Stomach smooth muscle (tissue), 2 donors: Measurements from ENCODE around the gene FNDC8.

ENCODE experiments used
- H3K27ac ChIP-seq: one replicate; pipeline ENCODE4 v1.7.0; 2013; ENCODE audit warnings: mild to moderate bottlenecking, low read length, inconsistent platforms
- H3K27me3 ChIP-seq, 2 donors: one replicate each; pipeline ENCODE4 v1.7.0; 2013; ENCODE audit warnings: low read length in 2 of 2; ENCODE audit not compliant: insufficient read depth in 2 of 2, control insufficient read depth in 1 of 2
- H3K36me3 ChIP-seq, 2 donors: one replicate each; pipeline ENCODE4 v1.7.0; 2013; ENCODE audit warnings: low read length in 2 of 2; ENCODE audit not compliant: control insufficient read depth in 2 of 2, insufficient read depth in 2 of 2
- H3K4me1 ChIP-seq: one replicate; pipeline ENCODE4 v1.7.0; 2013; ENCODE audit warnings: low read length; ENCODE audit not compliant: control insufficient read depth, insufficient read depth
- H3K4me3 ChIP-seq, 2 donors: one replicate each; pipeline ENCODE4 v1.7.0; 2013; ENCODE audit warnings: low read length in 2 of 2
- H3K9ac ChIP-seq, 2 donors: one replicate each; pipeline ENCODE4 v1.7.0; 2013; ENCODE audit warnings: low read length in 2 of 2, mild to moderate bottlenecking in 1 of 2
- H3K9me3 ChIP-seq, 2 donors: one replicate each; pipeline ENCODE4 v1.7.0; 2013; ENCODE audit warnings: low read length in 2 of 2; ENCODE audit not compliant: control insufficient read depth in 2 of 2
- donor health status: healthy.
- donor health status: Pancreatic carcinoma.

The FNDC8 gene

GRCh38 chr17:35127751-35128514 lies 6.5 kb downstream of the FNDC8 start:
- H3K4me1 ChIP-seq, result peaks cover 10% of the 10 kb centered on the region

GRCh38 chr17:35129154-35129972 lies 7.9 kb downstream of the FNDC8 start:
- Histone ChIP-seq H3K4me3 (no peak overlapping the region), H3K9me3 (no peaks in the 10 kb centered on the region), H3K36me3 (peaks cover 18 to 30% of the 10 kb centered on the region in 2 donors), H3K27me3 (no peaks in the 10 kb centered on the region), H3K4me1 (peaks cover 10% of the 10 kb centered on the region), H3K9ac (no peak overlapping the region), H3K27ac (no peak overlapping the region)

More at GRCh38 chr17:35127751-35128514, 6.5 kb downstream of the FNDC8 start:
- no peak overlapping the region for H3K4me3 ChIP-seq
- no peak overlapping the region for H3K9ac ChIP-seq
- H3K27ac ChIP-seq, result no peak overlapping the region
- peaks cover 7 to 16% of the 10 kb centered on the region in 2 donors for H3K36me3 ChIP-seq
- no peaks in the 10 kb centered on the region for H3K9me3 ChIP-seq
- H3K27me3 ChIP-seq, result no peaks in the 10 kb centered on the region

GRCh38 chr17:35129973-35130351 lies 8.5 kb downstream of the FNDC8 start:
- no peak overlapping the region for H3K4me3 ChIP-seq
- no peaks in the 10 kb centered on the region for H3K9me3 ChIP-seq
- no peaks in the 10 kb centered on the region for H3K27me3 ChIP-seq
- H3K36me3 ChIP-seq, result peaks cover 21 to 35% of the 10 kb centered on the region in 2 donors
- peaks cover 10% of the 10 kb centered on the region for H3K4me1 ChIP-seq
- no peak overlapping the region for H3K27ac ChIP-seq
- no peak overlapping the region for H3K9ac ChIP-seq

- Histone ChIP-seq H3K9me3 (no peaks in the 10 kb centered on the region), H3K4me1 (peaks cover 10% of the 10 kb centered on the region), H3K27me3 (no peaks in the 10 kb centered on the region), H3K4me3 (no peak overlapping the region), H3K27ac (no peak overlapping the region), H3K9ac (no peak overlapping the region), H3K36me3 (peaks cover 25 to 39% of the 10 kb centered on the region in 2 donors)
These were observed 9.0 kb downstream of the FNDC8 start for GRCh38 chr17:35130392-35130791.

GRCh38 chr17:35132099-35132498 lies 10.7 kb downstream of the FNDC8 start:
- peaks cover 35 to 51% of the 10 kb centered on the region in 2 donors for H3K36me3 ChIP-seq
- peaks cover 10% of the 10 kb centered on the region for H3K4me1 ChIP-seq
- no peak overlapping the region for H3K4me3 ChIP-seq
- no peaks in the 10 kb centered on the region for H3K27me3 ChIP-seq
- H3K27ac ChIP-seq, result no peak overlapping the region
- no peak overlapping the region for H3K9ac ChIP-seq
- H3K9me3 ChIP-seq, result no peaks in the 10 kb centered on the region

GRCh38 chr17:35132816-35133550 lies 11.6 kb downstream of the FNDC8 start:
- no peak overlapping the region for H3K9ac ChIP-seq
- no peak overlapping the region for H3K27ac ChIP-seq
- H3K36me3 ChIP-seq, result peaks cover 42 to 59% of the 10 kb centered on the region in 2 donors
- no peak overlapping the region for H3K4me3 ChIP-seq
- no peaks in the 10 kb centered on the region for H3K9me3 ChIP-seq
- H3K27me3 ChIP-seq, result no peaks in the 10 kb centered on the region
- peaks cover 6% of the 10 kb centered on the region for H3K4me1 ChIP-seq

- Histone ChIP-seq H3K27ac (no peak overlapping the region), H3K9ac (no peak overlapping the region), H3K9me3 (no peaks in the 10 kb centered on the region), H3K4me3 (no peak overlapping the region), H3K27me3 (no peaks in the 10 kb centered on the region), H3K36me3 (peaks cover 47 to 70% of the 10 kb centered on the region in 2 donors), H3K4me1 (no peaks in the 10 kb centered on the region)
These were observed 13.9 kb downstream of the FNDC8 start for GRCh38 chr17:35135322-35135721.

GRCh38 chr17:35138218-35138617 lies 16.8 kb downstream of the FNDC8 start:
- H3K9ac ChIP-seq, result no peak overlapping the region
- peaks cover 9% of the 10 kb centered on the region for H3K4me1 ChIP-seq
- no peaks in the 10 kb centered on the region for H3K27me3 ChIP-seq
- H3K9me3 ChIP-seq, result no peaks in the 10 kb centered on the region
- H3K36me3 ChIP-seq, result peaks cover 37 to 51% of the 10 kb centered on the region in 2 donors
- no peak overlapping the region for H3K4me3 ChIP-seq
- H3K27ac ChIP-seq, result no peak overlapping the region

GRCh38 chr17:35141681-35142466 lies 20.5 kb downstream of the FNDC8 start, which contains the start of gene NLE1:
TSS of gene NLE1 (minus strand) at chr17:35142303. CDS start at chr17:35142275, 28 bp downstream.
- Histone ChIP-seq H3K9ac (peak within 1 kb of the TSS; percentile 75 to 76), H3K4me1 (peaks cover 9% of the 10 kb centered on the region), H3K4me3 (peak within 1 kb of the TSS; percentile 85 to 96), H3K36me3 (peaks cover 14 to 21% of the 10 kb centered on the region in 2 donors), H3K27me3 (no peaks in the 10 kb centered on the region), H3K9me3 (no peaks in the 10 kb centered on the region), H3K27ac (peak within 1 kb of the TSS; percentile 11)

GRCh38 chr17:35142467-35142796 lies 21.0 kb downstream of the FNDC8 start:
- Histone ChIP-seq H3K4me3 (peak overlapping the region; percentile 85 to 96), H3K27me3 (no peaks in the 10 kb centered on the region), H3K27ac (no peak overlapping the region), H3K9me3 (no peaks in the 10 kb centered on the region), H3K4me1 (peaks cover 12% of the 10 kb centered on the region), H3K36me3 (peaks cover 9 to 15% of the 10 kb centered on the region in 2 donors), H3K9ac (peak overlapping the region in 1 of 2 donors; percentile 76)
